IPS-NIHi7 (cell line): ENCODE results near the gene ZBTB21.
A peak's percentile ranks its signal among the peaks of the same experiment; 100 is the strongest.

Experiments
- DNase-seq: peaks from one replicate; pipeline ENCODE4 v3.0.0; 2012; ENCODE audit warnings: mixed read lengths; ENCODE audit errors: extremely low spot score

ZBTB21 gene

DNA sequence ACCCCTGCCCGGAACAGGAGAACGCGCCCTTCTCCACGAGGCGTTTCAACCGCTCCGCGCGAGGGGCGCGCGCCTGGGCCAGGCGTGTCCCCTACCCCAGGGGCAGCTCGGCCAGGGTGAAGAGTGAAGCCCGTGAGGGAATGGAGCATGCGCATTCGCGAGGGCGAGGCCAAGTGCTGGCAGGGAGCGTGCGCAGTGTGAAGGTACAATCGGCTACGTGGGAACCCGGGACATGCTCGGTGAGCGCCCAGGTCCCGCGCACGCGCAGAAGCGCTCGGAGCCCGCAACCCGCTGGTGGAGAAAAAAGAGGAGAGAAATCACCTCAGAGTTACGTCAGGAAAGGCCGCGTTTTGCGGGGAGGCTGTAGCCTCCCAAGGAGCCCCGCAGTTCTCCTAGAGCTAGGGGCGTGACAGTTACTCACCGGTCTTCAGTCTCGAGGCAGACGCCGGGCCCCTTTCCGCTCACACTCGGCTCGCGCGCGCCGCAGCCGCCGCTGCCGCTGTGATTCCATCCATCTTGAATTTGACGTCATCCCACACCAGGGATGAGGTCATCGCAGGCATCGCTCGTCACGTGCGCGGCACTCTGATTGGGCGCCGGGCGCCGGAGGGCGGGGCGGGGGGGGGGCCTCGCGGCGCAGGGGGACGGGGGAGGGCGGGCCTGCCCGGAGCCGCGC lies at the start of gene ZBTB21:
Gene ZBTB21 (minus strand): TSS at position 530 of the 676 bp plus-strand sequence. CDS start 16,265 bp downstream, outside the sequence.
- peak; percentile 98 for DNase-seq

DNA sequence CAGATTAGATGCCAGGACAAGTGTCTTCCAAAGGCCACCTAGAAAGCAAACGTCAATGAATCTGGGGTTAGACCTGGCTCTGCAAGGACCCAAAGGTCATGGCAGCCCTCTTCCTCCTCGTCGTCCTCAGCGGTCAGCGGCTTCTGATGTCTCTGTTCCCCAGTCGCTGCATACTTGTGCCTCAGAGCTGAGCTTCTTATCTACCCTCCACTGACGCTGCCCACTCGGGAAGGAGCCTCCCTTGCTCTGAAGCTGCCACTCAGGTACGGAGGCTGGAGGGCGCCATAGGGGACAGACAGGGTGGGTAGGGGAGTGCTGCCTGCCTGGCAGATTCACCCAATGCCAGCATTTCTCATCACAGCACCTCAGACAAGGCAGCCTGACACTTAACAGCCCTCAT lies 49.6 kb upstream of the ZBTB21 start:
- no peak for DNase-seq

DNA sequence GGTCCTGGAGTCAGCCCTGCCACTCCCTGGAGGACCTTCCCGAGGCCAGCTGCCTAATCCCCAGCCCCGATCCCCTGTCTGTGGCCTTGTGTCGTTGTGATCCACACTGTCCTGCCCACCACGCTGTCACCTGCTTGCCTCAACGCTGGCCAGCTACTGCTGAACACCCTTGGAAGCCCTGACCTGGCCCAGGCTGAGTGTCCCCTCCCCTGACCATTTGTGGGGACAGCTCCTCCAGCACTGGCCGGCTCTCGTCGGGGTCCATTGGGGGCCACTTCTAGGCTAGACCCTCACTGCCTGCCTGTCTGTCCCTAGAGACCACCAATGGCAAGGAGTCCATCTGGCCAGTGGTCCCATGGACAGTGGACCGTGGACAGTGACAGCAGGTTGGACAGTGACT lies 49.0 kb upstream of the ZBTB21 start:
- DNase-seq: no peak

DNA sequence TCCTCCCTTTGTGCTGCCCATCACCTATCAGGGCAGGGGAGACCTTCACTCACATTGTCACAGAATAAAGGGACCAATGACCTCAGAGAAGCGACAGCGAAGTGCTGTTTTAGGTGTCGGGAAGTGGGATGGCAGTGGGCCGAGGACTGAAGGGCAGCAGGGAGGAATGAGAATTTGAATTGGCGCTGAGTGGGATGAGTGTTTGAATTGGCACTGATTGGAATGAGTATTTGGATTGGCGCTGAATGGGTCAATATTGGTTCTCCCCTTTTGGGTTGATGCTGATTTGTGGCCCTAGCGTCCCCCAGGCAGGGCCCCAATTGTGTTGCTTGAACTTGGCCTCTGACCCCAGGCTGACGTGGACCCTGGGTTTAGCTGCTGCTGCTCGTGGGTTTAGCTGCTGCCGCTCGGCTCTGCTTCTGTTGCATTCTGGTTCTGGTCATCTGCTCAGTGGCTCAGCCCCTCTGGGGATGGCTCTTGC lies 48.5 kb upstream of the ZBTB21 start:
- DNase-seq: no peak

DNA sequence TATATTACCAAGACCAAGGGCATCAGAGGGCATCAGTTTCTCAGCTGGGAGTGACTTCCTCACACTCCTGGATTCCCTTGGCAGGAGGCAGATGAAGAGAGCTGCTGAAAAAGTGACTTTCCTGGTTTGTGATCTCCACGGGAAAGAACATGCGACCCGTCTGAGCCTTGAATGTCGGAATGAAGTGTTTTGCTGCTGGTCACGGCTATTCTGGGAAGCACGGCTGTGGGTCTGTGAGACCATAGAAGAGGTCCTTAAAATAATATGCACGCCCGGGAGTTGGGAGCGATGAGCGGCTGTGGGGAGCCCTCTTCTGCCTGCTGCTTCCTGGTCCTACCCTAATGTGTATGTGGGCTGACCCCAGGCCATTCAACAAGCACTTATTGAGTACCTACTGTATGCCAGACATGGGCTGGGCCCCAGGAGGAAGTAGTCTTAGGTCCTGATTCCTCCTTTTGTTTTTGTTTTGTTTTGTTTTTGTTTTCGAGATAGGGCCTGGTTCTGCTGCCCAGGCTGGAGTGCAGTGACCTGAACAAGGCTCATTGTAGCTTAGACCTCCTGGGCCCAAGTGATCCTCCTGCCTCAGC lies 47.8 kb upstream of the ZBTB21 start:
- no peak for DNase-seq

DNA sequence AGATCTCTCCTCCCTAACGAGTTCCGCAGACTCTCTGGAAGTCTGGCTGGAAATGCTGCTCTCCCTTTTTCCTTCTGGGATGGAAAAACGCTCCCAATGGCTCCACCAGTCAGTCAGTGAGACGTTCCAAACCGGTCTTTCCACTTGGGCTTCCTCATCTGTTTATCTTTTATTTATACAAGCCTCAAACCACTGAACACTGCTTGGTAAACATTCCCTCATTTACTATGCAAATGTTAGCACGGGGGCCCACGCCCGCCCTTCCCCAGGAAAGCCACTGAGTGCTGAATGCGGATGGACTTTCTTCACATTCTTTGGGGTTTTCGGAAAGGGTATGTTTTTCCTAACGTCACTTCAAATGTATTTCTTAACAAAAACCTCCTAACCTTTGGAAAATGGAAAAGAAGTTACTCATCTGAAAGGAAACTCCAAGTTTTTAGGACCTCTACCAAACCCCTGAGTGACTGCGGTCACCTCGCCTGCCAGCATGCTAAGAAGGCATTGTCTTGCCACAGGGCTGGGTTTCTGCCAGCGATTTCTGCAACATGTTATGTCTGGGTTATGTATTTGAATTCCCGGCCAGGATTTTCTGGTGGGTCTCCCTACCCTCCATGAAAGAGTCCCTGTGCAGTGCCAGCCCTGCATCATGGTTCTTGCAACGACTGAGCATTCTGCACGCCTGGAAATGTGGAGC lies 47.0 kb upstream of the ZBTB21 start:
- no peak for DNase-seq

DNA sequence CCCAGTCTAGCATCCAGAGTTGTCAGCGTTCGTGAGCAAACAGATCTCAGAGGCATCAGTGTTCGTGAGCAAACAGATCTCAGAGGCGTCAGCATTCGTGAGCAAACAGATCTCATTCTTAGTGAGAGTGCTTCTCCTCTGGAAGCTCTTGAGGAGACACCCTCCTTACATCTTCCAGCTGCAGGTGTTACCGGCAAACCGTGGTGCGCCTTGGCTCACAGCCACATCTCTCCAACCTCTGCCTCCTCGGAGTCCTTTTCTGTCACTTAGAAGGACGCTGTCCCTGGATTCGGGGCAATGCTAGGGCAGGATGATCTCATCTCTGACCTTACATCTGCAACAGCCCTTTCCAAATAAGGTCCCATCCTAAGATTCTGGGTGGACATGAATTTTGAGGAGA lies 46.3 kb upstream of the ZBTB21 start:
- no peak for DNase-seq

DNA sequence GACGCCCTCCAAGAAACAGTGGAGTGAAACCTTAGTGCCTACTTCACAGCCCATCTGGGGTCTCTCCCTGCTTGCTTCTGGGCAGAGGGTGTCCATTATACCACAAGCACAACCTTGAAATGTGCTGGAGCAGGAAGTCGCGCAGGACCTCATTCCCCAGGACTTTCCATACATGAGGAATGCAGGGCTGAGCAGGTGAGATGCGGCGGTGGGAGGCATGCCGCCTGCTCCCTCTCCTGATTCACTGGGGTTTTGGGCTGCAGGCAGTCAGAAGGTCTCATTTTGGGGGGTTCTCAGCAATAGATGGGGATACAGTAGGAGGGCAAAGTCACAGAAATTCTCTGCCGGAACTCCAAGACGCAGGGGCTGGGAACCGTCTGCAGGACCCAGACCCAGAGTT lies 45.3 kb upstream of the ZBTB21 start:
- no peak for DNase-seq

DNA sequence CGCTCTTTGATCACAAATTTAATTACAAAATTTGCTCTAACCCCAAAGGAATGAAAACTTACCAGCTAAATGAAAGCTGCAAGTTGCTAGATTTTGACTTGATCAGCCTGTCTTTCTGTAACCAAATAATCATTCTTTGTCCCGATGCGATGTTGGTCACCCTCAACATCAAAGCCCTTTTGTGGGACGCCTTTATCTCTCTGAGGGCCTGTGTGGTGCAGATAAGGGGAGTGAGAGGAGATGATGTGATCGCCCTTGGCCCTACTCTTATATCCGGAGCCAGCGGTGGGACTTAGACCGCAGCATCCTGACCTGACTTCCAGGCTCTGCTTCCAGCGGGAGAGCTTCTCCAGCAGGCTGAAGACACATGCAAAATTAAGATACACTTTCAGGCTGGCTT lies 41.6 kb upstream of the ZBTB21 start:
- DNase-seq: no peak

DNA sequence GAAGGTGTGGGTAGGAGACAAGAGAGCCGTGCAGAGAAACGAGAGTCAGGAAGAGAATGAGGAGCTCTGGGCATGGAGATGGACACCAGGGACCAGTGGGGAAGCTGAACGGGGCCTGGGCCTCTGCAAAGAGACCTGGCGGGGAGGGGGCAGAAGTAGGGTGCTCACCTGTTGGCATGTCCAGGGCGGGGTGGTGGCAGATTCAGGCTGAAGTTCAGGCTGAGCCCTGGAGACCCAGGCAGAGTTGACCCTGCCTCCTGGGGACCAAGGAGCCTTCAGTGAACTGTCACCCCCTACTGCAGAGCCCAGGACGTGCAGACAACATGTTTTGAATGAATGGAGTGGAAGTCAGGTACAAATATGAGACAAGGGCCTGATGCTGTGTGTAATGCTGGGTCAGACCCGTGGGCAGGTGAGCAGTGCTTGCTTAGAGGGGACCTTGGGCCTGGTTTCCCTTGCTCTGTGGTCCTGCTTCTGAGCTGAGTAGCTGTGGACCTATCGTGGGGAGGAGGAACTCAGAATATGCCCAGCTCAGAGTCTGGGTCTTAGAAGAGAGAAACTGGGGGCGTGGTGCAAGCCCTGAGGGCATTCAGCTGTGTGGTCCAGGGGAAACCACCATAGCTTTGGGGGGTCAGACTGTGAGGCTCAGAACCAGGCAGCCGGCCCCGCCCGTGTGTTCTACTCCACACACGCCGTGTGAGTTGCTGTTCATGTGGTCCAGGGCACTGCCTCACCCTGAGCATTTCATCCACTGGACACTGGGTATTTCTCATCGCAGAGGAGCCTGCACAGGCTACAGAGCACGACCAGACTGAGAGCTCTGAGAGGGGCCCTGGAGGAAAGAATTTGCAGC lies 39.6 kb upstream of the ZBTB21 start:
- no peak for DNase-seq

DNA sequence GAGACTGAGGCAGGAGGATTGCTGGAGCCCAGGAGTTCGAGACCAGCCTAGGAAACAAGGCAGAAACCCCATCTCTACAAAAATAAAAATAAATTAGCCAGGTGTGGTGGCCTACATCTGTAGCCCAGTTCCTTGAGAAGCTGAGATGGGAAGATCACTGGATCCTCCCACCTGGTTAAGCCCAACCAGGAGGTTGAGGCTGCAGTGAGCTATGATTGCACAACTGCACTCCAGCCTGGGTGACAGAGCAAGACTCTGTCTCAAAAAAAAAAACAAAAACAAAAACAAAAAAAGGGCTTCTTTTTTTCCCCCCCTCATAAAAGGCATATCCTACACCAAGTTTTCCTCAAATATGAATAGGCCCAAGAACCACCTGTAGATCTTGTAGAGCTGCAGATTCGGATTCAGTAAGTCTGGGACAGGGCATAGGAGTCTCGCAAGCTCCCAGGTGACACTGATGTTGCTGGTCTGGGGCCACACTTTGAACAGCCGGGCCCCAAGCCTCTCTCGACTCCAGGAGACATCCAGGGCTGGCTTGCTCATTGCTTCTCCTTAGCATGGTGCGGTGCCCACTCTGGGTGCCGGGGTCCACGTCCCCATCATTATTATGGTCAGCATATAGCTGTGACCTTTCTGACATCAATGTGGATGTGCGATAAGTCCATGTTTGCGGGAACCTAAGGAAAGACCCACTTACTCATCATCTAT lies 38.9 kb upstream of the ZBTB21 start:
- no peak for DNase-seq

DNA sequence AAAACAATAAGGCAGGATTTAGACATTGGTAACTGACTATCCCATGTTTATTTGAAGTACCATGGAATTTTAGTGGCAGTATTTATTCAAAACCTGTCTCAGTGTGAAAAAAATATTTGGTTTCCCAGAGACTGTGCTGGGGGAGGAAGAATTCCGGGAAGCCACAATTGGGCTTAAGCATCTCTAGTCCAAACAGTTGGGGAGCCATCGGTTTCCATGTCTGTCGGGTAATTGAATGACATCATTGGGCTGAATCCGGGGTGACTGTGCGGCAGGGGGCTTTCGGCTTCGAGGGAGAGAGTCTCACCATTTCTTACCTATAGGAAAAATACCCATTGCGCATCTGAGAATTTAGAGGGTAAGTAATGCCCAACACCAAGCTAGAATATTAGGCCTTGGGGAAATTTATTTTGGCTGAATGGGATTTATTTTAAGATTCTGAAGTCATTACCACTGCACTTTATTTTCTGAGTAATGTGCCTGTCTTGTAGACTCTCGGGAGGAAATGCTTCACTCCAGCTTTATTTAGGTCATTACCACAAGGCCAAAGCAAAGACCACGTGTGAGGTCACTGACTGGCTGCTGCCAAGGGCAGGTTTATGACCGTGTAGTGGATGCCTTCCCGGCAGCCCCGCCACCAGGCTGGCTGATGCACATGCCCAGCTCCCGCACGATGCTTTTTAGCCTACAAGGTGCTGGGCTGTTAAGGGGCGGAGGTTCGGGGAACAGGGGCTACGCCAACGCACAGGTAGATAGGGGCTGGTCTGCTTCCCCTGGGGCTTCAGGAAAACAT lies 37.9 kb upstream of the ZBTB21 start:
- no peak for DNase-seq

DNA sequence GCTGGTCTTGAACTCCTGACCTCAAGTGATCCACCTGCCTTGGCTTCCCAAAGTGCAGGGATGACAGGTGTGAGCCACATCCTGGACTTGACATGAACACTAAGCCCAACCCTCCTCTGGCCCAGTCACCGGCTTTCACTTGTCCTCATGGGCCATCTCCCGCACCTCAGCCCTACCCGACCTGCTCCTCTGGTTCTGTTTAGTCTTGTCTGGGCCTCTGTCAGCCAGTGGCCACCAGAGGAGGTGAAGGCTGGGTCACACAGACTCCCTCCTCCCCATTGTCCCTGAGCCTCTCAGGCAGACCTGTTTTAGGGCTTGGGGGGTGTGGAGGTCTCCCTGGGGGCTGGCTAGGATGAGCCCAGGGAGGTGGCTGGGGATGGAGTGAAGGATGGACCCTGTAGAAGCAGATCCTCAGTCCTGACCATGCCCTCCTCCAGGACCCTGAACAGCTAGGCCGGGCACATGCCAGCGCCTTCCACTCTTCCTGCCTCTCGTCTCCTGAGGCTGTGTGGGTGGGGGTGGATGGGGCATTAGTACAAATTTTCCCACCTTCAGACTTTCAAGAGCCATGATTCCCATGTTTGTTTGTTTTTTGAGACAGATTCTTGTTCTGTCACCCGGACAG lies 34.8 kb upstream of the ZBTB21 start:
- no peak for DNase-seq

DNA sequence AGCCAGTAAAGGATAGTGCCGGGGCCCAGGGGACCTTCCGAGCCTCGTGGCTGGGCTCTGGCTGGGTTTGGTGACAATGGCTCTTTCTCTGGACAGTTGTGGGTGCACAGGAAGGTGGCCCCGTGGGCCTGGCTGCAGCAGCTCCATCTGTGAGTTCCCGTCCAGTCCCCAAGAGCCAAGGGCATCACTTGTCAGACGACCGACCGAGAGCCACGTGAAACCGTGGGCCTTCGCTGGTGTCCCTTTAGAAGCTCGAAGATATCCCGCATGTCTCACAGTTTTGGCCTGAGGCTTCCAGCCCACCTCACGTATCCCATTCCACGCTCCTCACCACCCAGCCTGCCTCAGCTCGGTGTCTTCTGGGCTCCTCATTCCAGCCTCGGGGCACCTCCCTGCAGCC lies 33.8 kb upstream of the ZBTB21 start:
- no peak for DNase-seq

DNA sequence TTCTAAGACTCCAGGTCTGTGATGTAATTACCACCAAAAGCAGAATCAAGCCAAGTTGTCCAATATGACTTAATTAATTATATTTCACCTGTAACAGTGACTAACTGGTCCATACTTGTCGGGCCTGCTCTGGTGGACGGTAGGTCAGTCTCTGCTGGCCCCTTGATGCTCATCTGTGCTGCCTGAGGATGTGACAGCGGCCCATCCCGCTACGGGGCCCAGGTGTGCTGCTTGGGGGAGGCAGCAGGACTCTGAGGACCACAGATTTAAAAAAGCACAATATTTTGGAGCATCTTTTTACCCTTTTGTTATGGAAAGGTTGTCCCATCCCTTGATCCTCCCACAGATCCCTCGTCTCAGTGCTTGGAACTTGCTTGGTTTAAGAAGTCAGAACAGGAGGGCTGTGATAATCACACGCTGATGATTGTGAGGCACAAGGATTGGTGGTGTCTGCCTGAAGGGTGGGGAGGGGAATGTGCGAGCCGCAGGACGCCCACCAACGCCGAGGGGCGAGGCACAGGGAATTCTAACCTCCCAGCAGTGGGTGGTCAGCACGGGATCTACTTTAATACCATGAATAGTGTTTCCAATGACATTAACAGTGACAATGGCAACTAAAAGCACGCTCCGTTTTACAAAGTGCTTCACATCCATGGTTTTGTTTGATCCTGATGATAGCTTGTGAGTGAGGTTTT lies 33.2 kb upstream of the ZBTB21 start:
- no peak for DNase-seq

DNA sequence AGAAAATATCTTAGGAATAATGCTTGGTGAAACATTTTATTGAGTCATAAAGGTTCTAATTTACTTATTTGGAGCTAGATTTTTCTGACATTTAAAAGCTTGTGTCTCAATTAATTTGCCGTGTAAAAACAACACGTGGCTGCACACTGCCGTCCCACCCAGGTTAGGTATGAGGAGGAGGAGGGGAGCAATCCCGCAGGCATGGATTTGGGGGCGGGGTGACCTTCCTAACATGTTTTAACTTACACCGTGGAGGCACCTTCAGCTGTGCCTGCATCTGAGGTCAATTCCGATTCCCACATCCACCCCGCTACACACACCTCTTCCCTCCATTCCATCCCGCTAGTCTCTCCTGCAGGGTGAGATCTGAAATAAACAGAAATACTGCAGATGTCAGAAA lies 32.5 kb upstream of the ZBTB21 start:
- DNase-seq: no peak

DNA sequence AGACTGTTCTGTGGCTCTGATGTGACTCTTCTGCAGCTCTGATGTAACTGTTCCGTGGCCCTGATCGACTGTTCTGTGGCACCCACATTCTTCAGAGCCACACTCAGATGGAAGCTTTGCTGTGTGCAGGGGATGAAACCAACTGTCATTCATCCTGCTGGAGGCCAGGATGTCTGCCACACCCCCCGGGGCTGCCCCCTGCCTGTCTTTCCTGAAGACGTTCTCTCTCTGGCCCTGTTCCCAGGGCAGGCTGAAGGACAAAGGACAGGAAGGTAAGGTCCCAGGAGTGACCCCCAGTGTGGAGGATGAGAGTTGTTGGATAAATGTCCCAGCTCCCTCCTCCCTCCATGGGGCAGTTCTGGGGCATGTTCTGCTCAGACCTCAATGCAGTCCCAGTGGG lies 31.6 kb upstream of the ZBTB21 start:
- no peak for DNase-seq

DNA sequence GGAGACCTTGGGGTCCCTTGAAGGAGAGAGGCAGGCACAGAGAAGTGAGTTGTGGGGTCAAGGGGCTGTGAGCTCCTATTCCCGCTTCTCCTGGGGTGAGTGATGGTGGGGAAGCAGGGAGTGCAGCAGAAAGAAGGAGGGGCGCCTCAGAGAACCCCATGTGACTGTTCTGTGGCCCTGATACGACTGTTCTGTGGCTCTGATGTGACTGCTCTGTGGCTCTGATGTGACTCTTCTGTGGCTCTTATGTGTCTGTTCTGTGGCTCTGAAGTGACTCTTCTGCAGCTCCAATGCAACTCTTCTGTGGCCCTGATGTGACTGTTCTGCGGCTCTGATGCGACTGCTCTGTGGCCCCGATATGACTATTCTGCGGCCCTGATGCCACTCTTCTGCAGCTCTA lies 31.1 kb upstream of the ZBTB21 start:
- DNase-seq: no peak

DNA sequence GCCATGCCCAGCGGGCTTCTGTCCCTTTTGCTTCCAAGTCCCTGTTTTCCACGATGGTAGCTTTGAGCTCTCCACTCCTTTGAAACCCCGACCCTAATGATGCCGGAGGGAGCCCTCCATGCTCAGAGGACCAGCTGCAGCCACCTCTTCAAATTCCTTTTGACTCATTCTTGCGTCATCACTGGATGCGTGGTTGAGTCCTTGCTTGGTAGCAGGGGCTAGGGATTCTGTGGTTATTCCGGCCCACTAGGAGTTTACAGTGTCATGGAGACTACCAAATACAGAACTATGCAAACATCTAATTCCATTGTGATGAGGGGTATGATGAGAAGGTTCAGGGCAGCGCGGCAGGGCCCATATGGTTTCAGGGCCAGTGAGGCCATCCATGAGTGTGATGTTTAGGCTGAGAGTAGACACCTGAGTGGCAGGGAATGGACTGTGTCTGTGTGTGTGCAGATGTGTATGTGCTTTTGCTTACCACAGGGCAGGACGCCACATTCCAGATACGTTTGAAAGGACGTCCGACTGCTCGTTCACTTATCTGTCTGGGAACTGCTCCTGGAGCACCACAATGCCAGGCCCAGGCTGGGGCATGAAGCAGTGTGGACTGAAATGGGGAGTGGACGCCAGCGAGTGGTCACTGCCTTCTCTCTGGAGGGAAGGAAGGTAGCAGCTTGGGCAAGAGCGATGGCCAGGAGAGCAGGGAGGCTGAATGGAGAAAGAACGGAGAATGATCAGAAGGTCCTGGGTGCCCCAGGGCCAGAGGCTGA lies 30.4 kb upstream of the ZBTB21 start:
- DNase-seq: no peak
